HG03280 (cell line): Measurements from ENCODE around the gene FXYD2.

Source experiments
- ATAC-seq: cut with Tn5 transposase; IDR thresholded peaks from one replicate; pipeline ENCODE4 v1.9.1; 2021; ENCODE audit warnings: mild to moderate bottlenecking, moderate library complexity; ENCODE audit not compliant: unreplicated experiment

Gene FXYD2

GRCh38 chr11:117836077-117836960 lies 11.8 kb upstream of the FXYD2 start:
- no peak for ATAC-seq

- ATAC-seq = no peak
Observed at GRCh38 chr11:117835576-117835975, 11.0 kb upstream of the FXYD2 start.

GRCh38 chr11:117834838-117835443 lies 10.4 kb upstream of the FXYD2 start:
- no peak for ATAC-seq

- ATAC-seq = no peak
Observed at GRCh38 chr11:117834068-117834810, 9.7 kb upstream of the FXYD2 start.

- no peak for ATAC-seq
Observed at GRCh38 chr11:117833401-117833891, 8.9 kb upstream of the FXYD2 start.

- no peak for ATAC-seq
Observed at GRCh38 chr11:117832511-117832910, 8.0 kb upstream of the FXYD2 start.

GRCh38 chr11:117831661-117832415 lies 7.3 kb upstream of the FXYD2 start:
- ATAC-seq = no peak

- no peak for ATAC-seq
Observed at GRCh38 chr11:117830674-117831351, 6.3 kb upstream of the FXYD2 start.

- no peak for ATAC-seq
Observed at GRCh38 chr11:117830072-117830471, 5.5 kb upstream of the FXYD2 start.

- no peak for ATAC-seq
Observed at GRCh38 chr11:117829369-117829725, 4.8 kb upstream of the FXYD2 start.

GRCh38 chr11:117828611-117829368 lies 4.2 kb upstream of the FXYD2 start:
- peak; percentile 45 for ATAC-seq

- no peak for ATAC-seq
Observed at GRCh38 chr11:117827521-117828511, 3.3 kb upstream of the FXYD2 start.

- no peak for ATAC-seq
Observed at GRCh38 chr11:117826832-117827231, 2.3 kb upstream of the FXYD2 start.

- no peak for ATAC-seq
Observed at GRCh38 chr11:117826190-117826570, 1.6 kb upstream of the FXYD2 start.

GRCh38 chr11:117825538-117826189 lies 1.1 kb upstream of the FXYD2 start:
- no peak for ATAC-seq

- ATAC-seq = no peak
Observed at GRCh38 chr11:117823946-117824420, 561 bp downstream of the FXYD2 start.

GRCh38 chr11:117823294-117823945 lies 1.1 kb downstream of the FXYD2 start:
- ATAC-seq = no peak
